Neural progenitor cell (in vitro differentiated cells): ENCODE data around the gene PHF19. TPM values are rescaled to one million over a fixed set of nuclear protein-coding genes. Genes with fewer than 3 reads are reported as not detected.

Experiments
- DNase-seq: peaks from one replicate; pipeline ENCODE4 v3.0.0-alpha.2; 2016; ENCODE audit warnings: low spot score
- H2AFZ ChIP-seq: fragments of 200-600 bp; sonication (generic); replicated peaks from 2 replicates; pipeline ENCODE4 v1.6.1; 2016; ENCODE audit warnings: antibody characterized with exemption
- H3F3A ChIP-seq: fragments of 200-600 bp; sonication (generic); 2 replicates; pipeline ENCODE4 v1.6.1; 2016; ENCODE audit warnings: antibody characterized with exemption, low read depth
- H3K27ac ChIP-seq: fragments of 200-600 bp; sonication (generic); 2 replicates; pipeline ENCODE4 v1.5.1; 2016; ENCODE audit warnings: mild to moderate bottlenecking
- H3K27me3 ChIP-seq: fragments of 200-600 bp; sonication (generic); 2 replicates; pipeline ENCODE4 v1.6.1; 2016; ENCODE audit warnings: mild to moderate bottlenecking, moderate library complexity
- H3K36me3 ChIP-seq: fragments of 200-600 bp; sonication (generic); 2 replicates; pipeline ENCODE4 v1.5.1; 2016
- H3K4me1 ChIP-seq: fragments of 200-600 bp; sonication (generic); 2 replicates; pipeline ENCODE4 v1.6.1; 2016; ENCODE audit warnings: mixed run types
- H3K4me2 ChIP-seq: fragments of 200-600 bp; sonication (generic); 2 replicates; pipeline ENCODE4 v1.6.1; 2016
- H3K4me3 ChIP-seq: fragments of 200-600 bp; sonication (generic); 2 replicates; pipeline ENCODE4 v1.5.1; 2016
- H3K79me2 ChIP-seq: fragments of 200-600 bp; sonication (generic); 2 replicates; pipeline ENCODE4 v1.6.1; 2016; ENCODE audit warnings: low read depth
- H3K9ac ChIP-seq: fragments of 200-600 bp; sonication (generic); 2 replicates; pipeline ENCODE4 v1.6.1; 2016
- H3K9me3 ChIP-seq: fragments of 200-600 bp; sonication (generic); 2 replicates; pipeline ENCODE4 v1.5.1; 2016; ENCODE audit warnings: low read depth
- H4K20me1 ChIP-seq: fragments of 200-600 bp; sonication (generic); 2 replicates; pipeline ENCODE4 v1.6.1; 2016; ENCODE audit warnings: low read depth
- H3K27ac Mint-ChIP-seq: 3 replicates; pipeline ENCODE4 v1.8.0; 2021; ENCODE audit warnings: mixed read lengths
- H3K27me3 Mint-ChIP-seq: 2 replicates; pipeline ENCODE4 v1.8.0; 2022; ENCODE audit warnings: low read depth, mild to moderate bottlenecking, inconsistent platforms, moderate library complexity, mixed read lengths; ENCODE audit not compliant: insufficient read depth
- H3K36me3 Mint-ChIP-seq: 3 replicates; pipeline ENCODE4 v1.8.0; 2021; ENCODE audit warnings: mixed read lengths
- H3K4me1 Mint-ChIP-seq: 3 replicates; pipeline ENCODE4 v1.8.0; 2021; ENCODE audit warnings: mixed read lengths
- H3K4me3 Mint-ChIP-seq: 3 replicates; pipeline ENCODE4 v1.8.0; 2021; ENCODE audit warnings: mild to moderate bottlenecking, moderate library complexity, mixed read lengths
- H3K9me3 Mint-ChIP-seq: 3 replicates; pipeline ENCODE4 v1.8.0; 2020; ENCODE audit warnings: mixed read lengths
- CTCF ChIP-seq: fragments of 200-600 bp; sonication (generic); IDR thresholded peaks from 2 replicates; pipeline ENCODE4 v1.5.1; 2017; ENCODE audit warnings: antibody characterized with exemption, mild to moderate bottlenecking
- EZH2 ChIP-seq: fragments of 200-600 bp; sonication (generic); IDR thresholded peaks from 2 replicates; pipeline ENCODE4 v1.6.1; 2017; ENCODE audit warnings: antibody characterized with exemption, mild to moderate bottlenecking, moderate library complexity
- EZH2phosphoT487 ChIP-seq: fragments of 200-600 bp; sonication (generic); IDR thresholded peaks from 2 replicates; pipeline ENCODE4 v1.6.1; 2017; ENCODE audit warnings: antibody characterized with exemption
- total RNA-seq: library from RNA; depleted of rRNA; stranded (reverse); fragments of >200 nt; gene quantifications from 2 replicates; pipeline ENCODE4 v1.2.3, GENCODE V29; 2015; ENCODE audit warnings: low replicate concordance

The PHF19 gene
- total RNA-seq, 1 donor from 2014 or later: 45.1 TPM

GRCh38 chr9:120921661-120922181 lies 44.7 kb upstream of the PHF19 start:
- no peak overlapping the region for H2AFZ ChIP-seq
- no peak overlapping the region for H3K4me3 ChIP-seq
- Mint-ChIP-seq H3K4me1 (peaks cover 38% of the 10 kb centered on the region), H3K27ac (peak overlapping the region; percentile 74), H3K27me3 (peaks cover 2% of the 10 kb centered on the region), H3K9me3 (peaks cover 3% of the 10 kb centered on the region), H3K4me3 (no peak overlapping the region), H3K36me3 (peaks cover under 1% of the 10 kb centered on the region)
- no peaks in the 10 kb centered on the region for H3K79me2 ChIP-seq
- no peaks in the 10 kb centered on the region for H3K4me1 ChIP-seq
- no peaks in the 10 kb centered on the region for H3K9me3 ChIP-seq
- H4K20me1 ChIP-seq: no peaks in the 10 kb centered on the region
- H3K36me3 ChIP-seq: no peaks in the 10 kb centered on the region
- H3K4me2 ChIP-seq: no peak overlapping the region
- no peaks in the 10 kb centered on the region for H3F3A ChIP-seq
- H3K9ac ChIP-seq: no peak overlapping the region
- H3K27me3 ChIP-seq: no peaks in the 10 kb centered on the region
- no peak overlapping the region for H3K27ac ChIP-seq
- DNase-seq: no peak
- TF ChIP-seq EZH2: no peak
- no peak for TF ChIP-seq EZH2phosphoT487

- H2AFZ ChIP-seq: no peak overlapping the region
- no peaks in the 10 kb centered on the region for H3K27me3 ChIP-seq
- TF ChIP-seq EZH2phosphoT487: no peak
- TF ChIP-seq EZH2: no peak
- no peak for TF ChIP-seq CTCF
- H4K20me1 ChIP-seq: no peaks in the 10 kb centered on the region
- H3K27ac ChIP-seq: no peak overlapping the region
- H3F3A ChIP-seq: no peaks in the 10 kb centered on the region
- Mint-ChIP-seq H3K9me3 (peaks cover 3% of the 10 kb centered on the region), H3K27me3 (peaks cover 3% of the 10 kb centered on the region), H3K27ac (no peak overlapping the region), H3K36me3 (peaks cover 2% of the 10 kb centered on the region), H3K4me1 (peaks cover 33% of the 10 kb centered on the region), H3K4me3 (no peak overlapping the region)
- H3K9ac ChIP-seq: no peak overlapping the region
- no peak for DNase-seq
- no peaks in the 10 kb centered on the region for H3K9me3 ChIP-seq
- no peaks in the 10 kb centered on the region for H3K36me3 ChIP-seq
- no peak overlapping the region for H3K4me3 ChIP-seq
- no peak overlapping the region for H3K4me2 ChIP-seq
- H3K4me1 ChIP-seq: no peaks in the 10 kb centered on the region
- no peaks in the 10 kb centered on the region for H3K79me2 ChIP-seq
These were observed 43.8 kb upstream of the PHF19 start for GRCh38 chr9:120920806-120921178.

DNA sequence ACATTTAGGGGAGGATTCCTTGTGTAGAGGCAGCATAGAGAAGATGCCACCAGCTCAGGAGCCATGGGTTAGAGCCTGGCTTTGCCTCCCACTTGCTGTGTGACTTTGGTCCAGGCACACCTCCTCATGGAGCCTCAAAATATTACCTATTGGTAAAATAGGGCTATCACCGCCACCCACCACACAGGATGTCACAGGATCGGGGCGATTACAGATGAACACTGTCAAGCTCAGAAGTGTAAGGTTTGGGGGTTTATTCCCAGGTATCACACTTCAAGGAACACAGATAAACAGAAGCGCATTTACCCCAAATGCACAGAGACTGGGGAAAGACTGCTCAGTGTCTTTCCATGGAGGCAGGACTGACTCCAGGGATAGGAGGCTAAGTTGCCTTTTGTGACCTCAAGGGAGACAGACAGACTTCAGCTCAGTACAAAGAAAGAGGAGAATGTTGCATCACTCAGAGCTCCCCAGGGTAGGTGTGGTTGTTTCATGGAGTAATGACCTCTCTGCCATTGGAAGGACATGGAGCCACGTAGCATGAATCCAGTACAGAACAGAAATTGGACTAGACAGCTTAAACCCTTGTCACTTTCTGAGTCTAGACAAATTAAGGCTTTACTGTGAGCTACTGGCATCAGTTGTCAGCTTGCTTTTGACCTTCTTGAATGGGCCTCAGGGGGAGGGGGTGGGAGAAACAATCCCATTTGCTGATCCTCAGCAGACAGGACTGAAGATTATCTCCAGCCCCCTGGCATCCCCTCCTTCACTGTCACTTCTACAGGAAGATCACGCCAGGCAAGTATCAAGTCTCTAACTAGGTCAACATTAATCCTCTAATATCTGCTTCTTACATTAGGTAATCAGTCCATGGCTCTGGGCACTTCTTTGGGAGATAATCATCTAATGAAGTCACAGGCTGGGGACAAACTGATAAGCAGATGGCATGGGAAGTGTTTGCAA lies 43.1 kb upstream of the PHF19 start:
- Histone ChIP-seq H3K9ac (no peak overlapping the region), H3K9me3 (no peaks in the 10 kb centered on the region), H3K4me2 (no peak overlapping the region), H3K27ac (no peak overlapping the region), H3F3A (no peaks in the 10 kb centered on the region), H3K27me3 (no peaks in the 10 kb centered on the region), H3K36me3 (no peaks in the 10 kb centered on the region), H2AFZ (no peak overlapping the region), H4K20me1 (no peaks in the 10 kb centered on the region), H3K4me1 (no peaks in the 10 kb centered on the region), H3K79me2 (no peaks in the 10 kb centered on the region), H3K4me3 (no peak overlapping the region)
- DNase-seq: no peak
- Mint-ChIP-seq H3K27ac (no peak overlapping the region), H3K27me3 (peaks cover 3% of the 10 kb centered on the region), H3K4me1 (peaks cover 33% of the 10 kb centered on the region), H3K9me3 (peaks cover 3% of the 10 kb centered on the region), H3K36me3 (peaks cover 2% of the 10 kb centered on the region), H3K4me3 (no peak overlapping the region)
- TF ChIP-seq EZH2phosphoT487: no peak
- TF ChIP-seq CTCF: no peak
- no peak for TF ChIP-seq EZH2
